ENCODE measurements around the gene MSLN.

- TF ChIP-seq, protein P1, sequence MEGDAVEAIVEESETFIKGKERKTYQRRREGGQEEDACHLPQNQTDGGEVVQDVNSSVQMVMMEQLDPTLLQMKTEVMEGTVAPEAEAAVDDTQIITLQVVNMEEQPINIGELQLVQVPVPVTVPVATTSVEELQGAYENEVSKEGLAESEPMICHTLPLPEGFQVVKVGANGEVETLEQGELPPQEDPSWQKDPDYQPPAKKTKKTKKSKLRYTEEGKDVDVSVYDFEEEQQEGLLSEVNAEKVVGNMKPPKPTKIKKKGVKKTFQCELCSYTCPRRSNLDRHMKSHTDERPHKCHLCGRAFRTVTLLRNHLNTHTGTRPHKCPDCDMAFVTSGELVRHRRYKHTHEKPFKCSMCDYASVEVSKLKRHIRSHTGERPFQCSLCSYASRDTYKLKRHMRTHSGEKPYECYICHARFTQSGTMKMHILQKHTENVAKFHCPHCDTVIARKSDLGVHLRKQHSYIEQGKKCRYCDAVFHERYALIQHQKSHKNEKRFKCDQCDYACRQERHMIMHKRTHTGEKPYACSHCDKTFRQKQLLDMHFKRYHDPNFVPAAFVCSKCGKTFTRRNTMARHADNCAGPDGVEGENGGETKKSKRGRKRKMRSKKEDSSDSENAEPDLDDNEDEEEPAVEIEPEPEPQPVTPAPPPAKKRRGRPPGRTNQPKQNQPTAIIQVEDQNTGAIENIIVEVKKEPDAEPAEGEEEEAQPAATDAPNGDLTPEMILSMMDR (IDR thresholded peaks at IDR 0.05; ENCODE audit: insufficient read depth, low read length, poor library complexity, severe bottlenecking), result no peak
- TF ChIP-seq EZH2phosphoT487 (conservative IDR thresholded peaks at IDR 0.05; ENCODE audit: low read length), result no peak
Measured at GRCh38 chr16:760065-760464, 469 bp upstream of the MSLN start.

Measured in SU-DHL-6 (cell line).